ENCODE results near the gene TBC1D5.
"Not testable (repeated sequence)": the region's sequence is repeated elsewhere in the genome, so short reads cannot be mapped to it uniquely, and the experiment has no call there.

Gene TBC1D5

GRCh38 chr3:17149076-17149475 is 593.4 kb downstream of the TBC1D5 start:
- no peak for DNase-seq

- no peak for DNase-seq
Observed at GRCh38 chr3:17144665-17144993, 597.8 kb downstream of the TBC1D5 start.

- DNase-seq, result no peak
Observed at GRCh38 chr3:17143893-17144664, 598.4 kb downstream of the TBC1D5 start.

- no peak for DNase-seq
Observed at GRCh38 chr3:17142516-17142915, 599.9 kb downstream of the TBC1D5 start.

GRCh38 chr3:17141699-17142098 is 600.7 kb downstream of the TBC1D5 start:
- no peak for DNase-seq

GRCh38 chr3:17140670-17141505 is 601.5 kb downstream of the TBC1D5 start:
- DNase-seq, result no peak

- DNase-seq, result no peak
Observed at GRCh38 chr3:17138246-17139039, 604.0 kb downstream of the TBC1D5 start.

- no peak for DNase-seq
Observed at GRCh38 chr3:17137321-17137826, 605.1 kb downstream of the TBC1D5 start.

GRCh38 chr3:17136136-17136721 is 606.2 kb downstream of the TBC1D5 start:
- DNase-seq, result no peak

- no peak for DNase-seq
Observed at GRCh38 chr3:17135696-17136095, 606.7 kb downstream of the TBC1D5 start.

- no peak for DNase-seq
Observed at GRCh38 chr3:17133632-17134545, 608.5 kb downstream of the TBC1D5 start.

- no peak for DNase-seq
Observed at GRCh38 chr3:17132286-17133115, 609.9 kb downstream of the TBC1D5 start.

GRCh38 chr3:17130956-17131355 is 611.5 kb downstream of the TBC1D5 start:
- DNase-seq, result no peak

GRCh38 chr3:17129556-17129955 is 612.9 kb downstream of the TBC1D5 start:
- DNase-seq, result no peak

GRCh38 chr3:17128671-17129070 is 613.8 kb downstream of the TBC1D5 start:
- not testable (repeated sequence) for DNase-seq

GRCh38 chr3:17125738-17126442 is 616.5 kb downstream of the TBC1D5 start:
- no peak for DNase-seq

- no peak for DNase-seq
Observed at GRCh38 chr3:17122758-17123157, 619.7 kb downstream of the TBC1D5 start.

- DNase-seq, result no peak
Observed at GRCh38 chr3:17121336-17121735, 621.1 kb downstream of the TBC1D5 start.

GRCh38 chr3:17120115-17120514 is 622.3 kb downstream of the TBC1D5 start:
- no peak for DNase-seq
